ENCODE data around the gene IGFBP7.

Gene IGFBP7

GRCh38 chr4:57039345-57039744 lies 70.8 kb downstream of the IGFBP7 start:
- peak in 1 of 3 experiments; percentile 38 for DNase-seq

DNA sequence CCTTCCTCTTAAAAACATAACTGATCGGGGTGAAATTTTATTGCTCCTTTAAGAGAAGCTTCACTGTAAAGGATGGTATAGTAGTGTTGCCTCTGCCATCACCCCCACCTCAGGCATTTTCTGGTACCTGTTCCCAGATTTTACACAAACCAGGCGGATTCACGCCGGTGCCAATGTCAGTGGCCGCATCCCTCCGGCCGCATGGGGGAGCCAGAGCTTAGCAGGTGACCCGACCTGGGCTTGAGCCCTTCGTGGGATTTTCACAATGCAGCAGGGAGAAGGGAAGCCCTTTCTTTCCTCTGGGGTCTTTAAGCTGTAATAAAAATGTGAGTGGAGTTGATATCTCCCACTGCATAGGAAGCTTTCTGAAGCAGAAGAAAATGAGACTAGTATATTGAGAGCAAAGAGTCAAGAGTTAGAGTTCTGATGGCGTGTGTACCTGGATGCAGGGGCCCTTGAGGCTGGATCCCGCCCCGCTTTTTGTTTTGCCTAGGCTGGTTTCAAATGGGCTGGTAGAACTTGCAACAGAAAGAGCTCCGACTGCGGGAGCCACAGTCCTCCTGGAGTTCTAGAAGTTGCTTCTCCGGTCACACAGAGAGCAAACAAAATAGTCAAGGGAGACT lies 72.1 kb downstream of the IGFBP7 start:
- peak; percentile 11 to 73 (median 39) for DNase-seq

GRCh38 chr4:57034520-57034919 lies 75.7 kb downstream of the IGFBP7 start:
- no peak for DNase-seq

DNA sequence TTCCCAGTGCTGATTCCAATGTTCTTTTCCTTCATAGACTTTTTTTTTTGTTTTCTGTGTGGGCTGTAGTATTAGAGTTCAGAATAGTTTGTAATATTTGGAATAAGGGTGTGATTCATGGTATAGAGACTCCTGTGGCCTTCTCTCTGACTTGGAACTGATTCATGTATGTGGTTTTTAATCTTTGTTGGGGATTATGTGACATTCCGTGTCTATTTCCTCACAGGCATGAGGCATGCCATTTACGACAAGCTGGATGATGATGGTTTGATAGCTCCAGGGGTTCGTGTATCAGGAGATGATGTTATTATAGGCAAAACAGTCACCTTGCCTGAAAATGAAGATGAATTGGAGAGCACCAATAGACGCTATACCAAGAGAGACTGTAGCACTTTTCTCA lies 87.1 kb downstream of the IGFBP7 start:
- DNase-seq = no peak

DNA sequence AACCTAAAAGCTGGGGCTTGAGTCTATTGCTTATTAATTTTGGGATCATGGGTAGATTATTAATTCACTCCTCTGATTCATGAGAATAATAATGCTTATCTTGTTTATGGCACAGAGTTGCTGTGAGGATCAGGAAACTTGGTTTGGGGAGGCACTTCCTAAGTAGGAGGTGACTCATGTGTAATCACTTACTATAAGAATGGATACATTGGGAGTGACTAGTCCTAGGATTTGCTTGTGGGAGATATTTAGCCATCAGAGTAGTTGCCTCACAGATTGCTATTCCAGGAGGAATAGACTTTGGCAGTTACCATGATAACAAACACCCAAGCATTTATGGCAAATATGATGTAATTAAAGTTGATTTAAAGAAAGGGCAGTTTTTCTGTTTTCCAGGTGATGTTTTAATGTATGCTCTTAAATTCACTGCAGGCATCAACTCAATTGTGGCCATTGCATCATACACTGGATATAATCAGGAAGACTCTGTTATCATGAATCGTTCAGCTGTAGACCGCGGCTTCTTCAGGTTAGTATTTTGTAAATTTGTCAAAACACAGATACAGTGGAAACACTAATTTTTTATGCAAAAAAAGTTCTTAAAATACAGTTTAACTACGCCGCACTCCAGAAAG lies 89.6 kb downstream of the IGFBP7 start:
- DNase-seq = no peak

- DNase-seq = no peak
These were observed 91.2 kb downstream of the IGFBP7 start for GRCh38 chr4:57018980-57019379.

- DNase-seq = no peak
These were observed 96.6 kb downstream of the IGFBP7 start for GRCh38 chr4:57013543-57014120.

GRCh38 chr4:56999751-57000150 lies 110.4 kb downstream of the IGFBP7 start:
- DNase-seq = no peak

GRCh38 chr4:56995525-56995924 lies 114.7 kb downstream of the IGFBP7 start:
- DNase-seq = no peak

GRCh38 chr4:56990109-56990905 lies 119.9 kb downstream of the IGFBP7 start:
- no peak for DNase-seq

DNA sequence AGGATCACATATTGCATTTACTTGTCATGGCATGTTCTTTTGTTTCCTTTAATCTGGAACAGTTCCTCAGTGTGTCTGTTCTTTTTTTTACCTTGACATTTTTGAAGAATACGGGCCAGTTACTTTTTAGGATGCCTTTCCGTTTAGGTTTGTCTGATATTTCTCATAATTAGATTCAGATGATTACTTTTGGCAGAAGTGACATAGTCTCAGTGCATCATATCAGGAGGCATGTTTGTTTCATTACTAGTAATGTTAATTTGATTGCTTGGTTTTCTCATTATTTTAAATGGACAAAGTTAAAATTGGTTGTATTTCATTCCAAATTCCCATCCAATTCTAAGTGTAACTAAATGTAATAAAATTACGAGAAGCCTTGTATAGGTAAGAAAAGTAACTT lies 123.2 kb downstream of the IGFBP7 start:
- DNase-seq = no peak

DNA sequence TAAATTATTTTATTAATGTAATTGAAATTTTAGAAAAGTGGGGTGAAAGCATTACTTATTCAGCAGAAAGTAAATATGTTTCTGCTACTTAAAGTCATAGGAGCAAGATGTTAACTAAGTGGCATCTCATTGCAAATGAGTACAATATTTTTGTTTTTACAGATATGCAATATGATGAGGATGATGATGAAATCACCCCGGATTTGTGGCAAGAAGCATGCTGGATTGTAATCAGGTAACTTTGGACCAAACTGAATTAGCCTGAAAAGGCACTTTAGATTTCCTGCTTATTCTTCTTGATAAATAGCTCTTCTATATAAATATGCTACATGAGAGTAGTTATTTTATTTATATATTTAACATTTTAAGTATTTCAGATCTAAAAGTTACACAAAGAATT lies 124.0 kb downstream of the IGFBP7 start:
- no peak for DNase-seq

GRCh38 chr4:56981795-56982201 lies 128.4 kb downstream of the IGFBP7 start:
- DNase-seq = no peak

Data from NCI-H1417 (cell line).